ENCODE results near the gene GRM5.
"Not testable (repeated sequence)": the region's sequence is repeated elsewhere in the genome, so short reads cannot be mapped to it uniquely, and the experiment has no call there.

The GRM5 gene

DNA sequence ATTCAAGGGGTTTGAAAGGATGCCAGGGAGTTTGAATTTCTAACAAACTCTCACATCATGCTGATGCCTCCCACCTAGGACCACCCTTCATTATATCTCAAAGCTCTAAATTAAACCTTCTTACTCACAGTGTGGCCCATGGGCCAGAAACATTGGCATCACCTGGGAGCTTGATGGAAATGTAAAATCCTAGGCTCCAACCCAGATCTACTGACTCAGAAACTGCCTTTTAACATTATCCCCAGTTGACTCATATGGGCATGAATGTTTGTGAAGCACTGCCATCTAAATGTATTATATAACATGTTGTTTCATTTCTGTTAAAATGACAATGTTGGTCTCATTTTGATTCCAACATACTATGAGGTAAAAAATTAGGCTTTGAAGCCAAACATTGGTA is 90.3 kb downstream of the GRM5 start:
- DNase-seq (ENCODE audit: low read depth in 2 of 2), result not testable (repeated sequence)

DNA sequence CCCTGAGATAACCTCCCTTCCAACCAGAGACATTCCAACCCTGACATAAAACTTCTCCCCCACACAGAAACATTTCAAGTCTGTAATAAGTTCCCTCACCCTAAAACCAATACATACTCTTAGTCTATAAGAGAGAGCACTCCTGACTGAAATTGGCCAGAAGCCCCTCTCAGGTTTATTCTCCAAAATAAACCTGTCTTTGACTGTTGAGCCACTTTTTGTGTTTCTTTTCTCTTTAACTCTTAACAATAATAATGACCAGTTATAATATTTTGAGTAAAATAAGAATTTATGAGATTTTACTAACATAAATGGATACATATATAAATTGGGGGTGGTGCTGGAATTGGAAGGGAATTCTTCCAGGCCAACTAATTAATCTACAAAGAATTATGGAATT is 93.6 kb downstream of the GRM5 start:
- DNase-seq (ENCODE audit: low read depth in 2 of 2), result no peak

DNA sequence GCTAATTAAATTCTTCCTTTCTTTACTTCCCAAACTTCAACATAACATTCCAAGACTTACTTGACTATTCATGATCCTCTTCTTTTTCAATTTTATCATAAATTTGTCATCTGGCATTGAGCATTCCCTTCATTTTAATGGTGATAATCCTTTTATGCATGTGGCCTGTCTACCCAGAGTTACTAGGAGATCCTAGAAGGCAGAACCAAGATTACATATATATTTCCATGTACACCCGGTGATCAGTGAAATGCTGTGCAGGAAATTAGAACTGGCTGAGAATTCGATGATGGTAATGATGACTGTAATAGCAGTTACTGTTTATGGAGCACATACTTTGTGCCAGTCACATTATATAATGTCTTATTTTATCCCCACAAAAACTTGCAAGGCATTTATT is 104.2 kb downstream of the GRM5 start:
- not testable (repeated sequence) for DNase-seq (ENCODE audit: low read depth in 2 of 2)

DNA sequence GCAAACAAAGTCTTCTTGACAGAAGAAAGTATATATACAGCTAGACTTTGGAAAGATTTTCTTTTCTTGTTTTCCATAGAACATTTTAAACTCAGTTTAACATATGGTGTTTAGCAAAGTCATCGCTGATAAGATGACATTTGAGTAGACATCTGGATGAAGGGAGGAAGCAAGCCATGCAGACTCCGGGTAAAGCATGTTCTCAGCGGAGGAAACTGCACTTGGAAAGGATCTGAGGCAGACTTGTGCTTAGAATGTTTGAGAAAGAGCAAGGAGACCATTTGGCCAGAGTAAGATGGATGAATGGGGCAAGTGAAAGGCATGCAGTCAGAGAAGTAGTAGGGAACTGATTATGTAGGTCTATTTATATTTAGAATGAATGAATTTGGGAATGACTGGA is 105.9 kb downstream of the GRM5 start:
- DNase-seq (ENCODE audit: low read depth in 2 of 2), result not testable (repeated sequence)

DNA sequence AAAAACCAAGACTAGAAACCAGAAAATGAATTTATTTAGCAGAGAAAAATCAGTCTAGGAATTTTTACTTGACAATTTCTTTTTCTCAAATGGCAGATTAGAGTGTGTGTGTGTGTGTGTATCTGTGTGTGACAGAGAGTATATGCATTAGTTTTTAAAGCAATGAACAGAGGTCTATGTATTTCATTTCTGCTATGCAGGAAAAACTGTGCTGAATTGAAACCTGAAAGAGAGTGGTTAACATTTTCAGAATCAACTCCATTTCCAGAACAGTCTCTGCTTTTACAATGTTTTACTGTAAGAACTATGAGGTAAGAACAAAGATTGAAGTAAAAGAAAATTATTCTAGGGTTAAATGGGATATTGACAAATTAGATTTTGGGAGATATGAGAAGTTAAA is 114.8 kb downstream of the GRM5 start:
- DNase-seq (ENCODE audit: low read depth in 2 of 2), result no peak

DNA sequence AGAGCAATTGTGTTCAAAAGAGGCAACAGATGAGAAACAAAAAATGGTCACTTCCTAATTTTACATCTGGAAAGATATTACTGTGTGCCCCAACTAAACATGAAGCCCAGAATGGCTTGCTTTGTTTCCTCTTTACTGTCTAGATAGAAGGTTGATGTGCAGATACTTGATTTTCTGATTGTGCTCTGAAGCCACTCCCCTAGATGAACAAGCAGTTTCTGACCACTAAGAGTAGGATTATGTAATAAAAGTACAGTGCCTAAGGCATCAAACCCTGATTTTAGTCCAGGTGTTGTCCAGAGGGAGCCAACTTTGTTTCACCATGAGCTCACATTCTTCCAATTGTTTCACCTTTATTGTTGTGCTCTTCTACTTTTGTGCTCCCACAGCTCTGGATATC is 116.9 kb downstream of the GRM5 start:
- not testable (repeated sequence) for DNase-seq (ENCODE audit: low read depth in 2 of 2)

DNA sequence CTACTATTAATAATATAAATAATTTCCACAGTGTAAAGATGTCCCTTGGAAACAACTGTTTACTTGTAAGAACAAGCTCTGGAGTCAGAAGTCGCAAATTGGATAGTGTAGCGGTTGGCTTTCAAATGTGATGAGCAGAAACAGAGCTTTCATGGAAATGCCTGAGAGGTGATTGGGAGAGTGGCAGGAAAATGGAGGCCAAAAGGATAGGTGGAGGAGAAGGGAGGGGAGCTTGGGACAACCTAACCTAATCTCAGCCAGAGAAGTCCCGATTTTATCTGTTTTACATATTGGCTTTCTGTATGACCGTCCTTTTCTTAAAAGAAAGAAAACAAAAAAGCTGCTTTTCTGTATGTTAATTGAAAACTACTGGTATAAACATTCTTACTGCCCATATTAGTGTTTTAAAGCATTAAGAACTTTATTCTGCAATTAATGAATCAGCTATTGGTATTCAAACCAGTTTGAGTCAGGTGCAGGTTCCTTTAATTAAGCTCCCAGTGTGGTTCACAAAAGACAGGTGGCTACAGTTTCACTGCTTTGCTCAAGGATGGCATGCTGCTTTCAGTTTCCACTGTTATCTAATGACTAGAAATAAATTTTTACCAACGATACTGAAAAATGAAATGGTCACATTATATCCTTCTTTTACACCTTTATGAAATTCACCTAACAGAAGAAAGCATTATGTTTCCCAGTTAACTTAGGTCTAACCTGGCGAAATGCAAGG is 117.8 kb downstream of the GRM5 start:
- DNase-seq (ENCODE audit: low read depth in 2 of 2), result not testable (repeated sequence)

DNA sequence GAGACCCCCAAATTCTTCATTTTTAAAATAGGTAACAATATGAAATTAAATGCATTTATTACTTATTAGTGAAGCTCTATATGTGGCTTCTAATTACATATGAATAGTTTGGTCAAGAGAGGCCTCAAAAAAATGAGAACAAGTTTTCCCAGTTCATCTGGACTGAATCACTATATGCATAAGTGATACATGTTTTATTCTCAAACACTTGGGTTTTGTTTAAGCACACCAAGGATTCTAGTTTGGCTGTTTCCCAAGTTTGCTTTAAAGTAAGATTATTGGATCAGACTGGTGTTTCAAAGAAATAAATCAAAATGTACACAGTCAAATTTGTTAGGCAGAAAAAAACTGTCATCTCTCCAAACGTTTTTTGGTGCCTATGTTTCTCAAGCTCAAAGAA is 136.1 kb downstream of the GRM5 start:
- DNase-seq (ENCODE audit: low read depth in 2 of 2), result not testable (repeated sequence)

DNA sequence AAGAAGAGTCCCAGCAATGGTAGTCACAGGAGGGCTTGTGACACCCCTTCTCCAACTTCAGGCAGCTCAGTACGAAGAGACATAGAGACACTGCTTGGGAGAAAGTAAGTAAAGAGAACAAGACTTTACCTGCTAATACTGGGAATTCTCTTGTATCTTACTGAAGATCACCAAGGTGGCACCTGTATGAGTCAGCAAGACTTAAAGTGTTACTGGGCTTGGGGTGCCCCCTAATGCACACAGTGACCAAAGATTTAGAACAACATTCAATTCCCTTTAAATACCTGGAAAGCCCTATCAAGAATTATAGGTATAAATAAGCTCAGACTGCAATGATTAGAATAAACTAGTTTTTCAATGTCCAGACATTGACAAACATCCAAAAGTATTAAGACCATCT is 148.7 kb downstream of the GRM5 start:
- not testable (repeated sequence) for DNase-seq (ENCODE audit: low read depth in 2 of 2)

DNA sequence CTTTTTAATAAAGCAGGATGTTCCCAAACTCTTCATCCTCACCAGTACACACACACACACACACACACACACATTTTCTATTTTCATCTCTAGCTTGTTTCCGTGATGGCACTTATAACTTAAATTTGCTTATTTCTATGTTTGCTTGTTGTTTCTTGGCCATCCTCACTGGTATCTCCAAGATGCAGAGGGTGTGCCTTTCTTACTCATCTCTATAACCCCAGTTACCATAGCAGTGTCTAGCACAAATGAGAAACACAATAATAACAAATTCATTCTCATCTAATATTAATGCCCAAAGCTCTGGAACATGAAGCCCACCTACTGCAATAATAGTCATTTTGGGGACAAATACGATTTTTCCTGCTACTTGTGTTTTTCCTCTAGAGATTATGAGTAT is 156.3 kb downstream of the GRM5 start:
- no peak for DNase-seq (ENCODE audit: low read depth in 2 of 2)

DNA sequence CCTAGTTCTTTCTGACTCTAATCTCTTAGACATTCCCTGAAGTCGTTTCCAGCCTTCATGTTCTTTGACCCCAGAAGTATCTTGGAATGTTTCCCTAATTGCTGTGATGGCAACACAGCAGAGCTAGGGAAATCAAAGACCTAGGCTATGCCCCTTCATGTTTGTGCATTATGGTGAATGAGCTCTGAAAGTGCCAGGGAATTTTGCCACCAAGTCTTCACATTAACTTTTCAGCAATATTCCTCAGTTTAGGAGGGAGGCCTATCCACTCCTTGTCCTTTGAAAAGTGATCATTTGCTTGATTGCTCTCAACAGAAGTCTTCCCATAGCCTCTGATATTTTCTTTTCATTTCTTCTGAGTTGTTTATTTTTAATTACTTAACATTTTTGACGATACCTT is 164.3 kb downstream of the GRM5 start:
- DNase-seq (ENCODE audit: low read depth in 2 of 2), result not testable (repeated sequence)

DNA sequence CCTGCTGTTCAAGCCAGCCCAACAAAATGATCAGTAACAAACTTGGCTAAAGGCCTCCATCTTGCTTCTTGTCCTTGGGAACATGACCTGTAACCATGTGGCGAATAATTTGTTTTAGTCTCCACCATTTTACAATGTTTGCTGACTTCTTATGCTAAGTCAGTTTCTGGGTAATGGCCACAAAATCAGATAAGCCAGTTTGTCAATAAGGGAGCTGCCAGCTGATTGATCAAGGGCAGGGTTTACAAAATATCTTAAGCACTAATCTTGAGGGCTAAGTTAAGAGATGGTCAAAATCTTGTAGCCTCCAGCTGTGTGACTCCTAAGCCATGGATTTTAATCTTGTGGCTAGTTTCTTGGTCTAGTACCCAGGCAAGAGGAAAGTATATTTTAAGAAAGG is 176.9 kb downstream of the GRM5 start:
- not testable (repeated sequence) for DNase-seq (ENCODE audit: low read depth in 2 of 2)

DNA sequence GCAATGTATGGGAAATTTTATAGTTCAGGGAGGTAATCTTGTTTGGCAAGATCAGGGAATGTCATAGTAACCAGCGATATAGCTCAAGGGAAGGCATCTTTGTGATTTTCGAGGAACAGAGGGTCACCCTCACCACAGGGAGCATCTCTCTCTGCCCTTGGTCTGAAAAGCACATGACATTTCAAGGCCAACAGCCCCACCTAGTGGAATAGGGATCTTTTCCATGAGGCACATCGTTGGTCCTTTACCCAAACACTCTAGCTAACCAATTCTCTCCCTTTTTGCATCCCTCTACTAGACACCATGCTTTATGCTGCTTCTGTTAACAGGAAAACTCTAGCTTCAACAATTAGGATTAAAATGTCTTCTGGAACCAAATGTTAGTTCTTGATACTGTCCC is 179.0 kb downstream of the GRM5 start:
- peak in 1 of 2 donors; percentile 3 for DNase-seq (ENCODE audit: low read depth in 2 of 2)

DNA sequence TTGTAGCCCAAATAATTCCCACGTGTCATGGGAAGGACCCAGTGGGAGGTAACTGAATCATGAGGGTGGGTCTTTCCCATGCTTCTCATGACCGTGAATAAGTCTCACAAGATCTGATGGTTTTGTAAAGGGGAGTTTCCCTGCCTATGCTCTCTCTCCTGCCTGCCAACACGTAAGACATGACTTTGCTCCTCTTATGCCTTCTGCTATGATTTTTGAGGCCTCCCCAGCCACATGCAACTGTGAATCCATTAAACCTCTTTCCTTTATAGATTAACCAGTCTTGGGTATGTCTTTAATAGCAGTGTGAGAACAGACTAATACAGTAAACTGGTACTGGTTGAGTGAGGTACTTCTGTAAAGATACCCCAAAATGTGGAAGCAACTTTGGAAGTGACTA is 183.0 kb downstream of the GRM5 start:
- DNase-seq (ENCODE audit: low read depth in 2 of 2), result not testable (repeated sequence)

DNA sequence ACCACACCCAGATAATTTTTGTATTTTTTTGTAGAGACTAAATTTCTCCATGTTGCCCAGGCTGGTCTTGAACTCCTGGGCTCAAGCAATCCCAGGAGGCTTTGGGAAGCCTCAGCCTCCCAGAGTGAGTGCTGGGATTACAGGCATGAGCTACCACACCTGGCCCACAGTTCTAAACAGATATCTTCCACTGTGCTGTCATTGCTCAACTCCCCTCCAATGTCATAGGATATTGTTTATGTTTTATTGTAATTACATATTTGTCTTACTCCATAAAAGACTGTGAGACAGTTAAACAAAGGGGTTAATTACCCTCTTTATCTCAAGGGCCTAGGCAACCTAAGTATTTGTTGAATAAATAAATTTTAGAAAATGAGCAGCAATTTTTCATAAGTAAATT is 204.2 kb downstream of the GRM5 start:
- DNase-seq (ENCODE audit: low read depth in 2 of 2), result no peak

DNA sequence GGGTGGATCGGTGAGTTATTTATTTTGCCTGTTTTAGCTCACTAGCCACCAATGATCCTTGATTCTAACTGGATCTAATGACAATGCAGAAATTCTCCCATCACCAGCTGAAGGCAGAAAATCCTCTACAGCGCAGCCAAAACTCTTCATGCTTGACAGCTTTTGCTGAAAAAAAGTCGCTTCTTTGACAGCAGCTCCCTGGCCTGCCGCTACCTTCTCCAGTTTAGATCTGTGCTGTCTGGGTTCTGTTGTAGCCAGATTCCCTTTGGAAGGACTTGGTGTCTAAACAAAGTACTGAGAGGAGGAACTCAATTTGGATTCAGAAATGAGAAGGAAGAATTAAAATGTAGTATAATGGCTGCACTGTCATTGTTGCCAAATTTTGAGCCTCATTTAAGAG is 205.4 kb downstream of the GRM5 start:
- DNase-seq (ENCODE audit: low read depth in 2 of 2), result not testable (repeated sequence)

DNA sequence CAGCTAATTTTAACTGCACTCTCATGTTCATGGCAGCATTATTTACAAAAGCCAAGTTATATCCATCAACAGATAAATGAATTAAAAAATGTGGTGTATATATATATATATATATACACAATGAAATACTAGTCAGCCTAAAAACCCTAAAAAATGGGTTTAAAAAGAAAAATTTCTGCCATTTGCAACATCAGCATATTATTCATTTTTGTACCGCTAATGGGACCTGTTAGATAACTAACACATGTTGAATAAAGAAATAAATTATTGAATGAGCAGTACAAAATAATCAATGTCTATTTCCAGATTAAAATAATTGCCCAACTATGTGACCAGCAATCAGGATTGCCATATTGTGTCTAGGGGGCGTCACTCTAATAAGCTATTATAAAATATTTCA is 211.8 kb downstream of the GRM5 start:
- not testable (repeated sequence) for DNase-seq (ENCODE audit: low read depth in 2 of 2)

DNA sequence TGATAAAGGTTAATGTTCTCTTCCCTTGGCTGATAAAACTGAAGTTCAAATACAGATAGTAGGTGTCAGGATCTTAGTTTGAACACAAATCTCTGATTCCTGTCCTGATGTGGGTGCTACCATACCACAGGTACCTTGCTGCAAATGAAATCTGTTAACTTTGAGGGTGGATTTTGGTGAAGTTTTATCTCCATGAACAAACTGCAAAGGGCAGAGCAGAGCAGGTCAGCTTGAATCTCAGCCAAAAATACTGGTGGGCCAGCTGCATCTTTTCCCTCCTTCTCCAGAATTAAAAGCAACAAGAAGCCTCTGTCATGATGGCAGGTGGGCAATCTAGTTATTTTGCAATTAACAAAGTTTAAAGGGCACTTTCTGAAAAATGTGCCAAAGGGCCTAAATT is 214.2 kb downstream of the GRM5 start:
- not testable (repeated sequence) for DNase-seq (ENCODE audit: low read depth in 2 of 2)

DNA sequence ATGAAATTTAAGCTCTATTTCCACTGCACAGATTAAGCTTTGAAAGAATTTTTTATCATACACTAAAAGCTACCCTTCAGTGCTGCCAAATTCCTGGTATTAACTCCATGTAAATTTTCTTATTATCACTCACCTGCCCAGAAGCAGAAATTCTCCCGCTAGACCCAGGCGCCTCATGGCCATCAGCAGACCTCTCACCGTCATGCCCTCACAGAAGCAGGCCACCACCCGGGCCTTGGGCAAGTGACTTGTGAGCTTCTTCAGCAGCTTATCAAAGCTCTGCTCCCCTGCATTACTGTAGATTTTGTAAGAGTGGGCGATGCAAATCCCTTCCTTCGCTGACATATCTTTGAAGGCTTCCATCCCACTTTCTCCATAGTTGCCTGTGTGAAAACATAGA is 216.0 kb downstream of the GRM5 start:
- not testable (repeated sequence) for DNase-seq (ENCODE audit: low read depth in 2 of 2)

DNA sequence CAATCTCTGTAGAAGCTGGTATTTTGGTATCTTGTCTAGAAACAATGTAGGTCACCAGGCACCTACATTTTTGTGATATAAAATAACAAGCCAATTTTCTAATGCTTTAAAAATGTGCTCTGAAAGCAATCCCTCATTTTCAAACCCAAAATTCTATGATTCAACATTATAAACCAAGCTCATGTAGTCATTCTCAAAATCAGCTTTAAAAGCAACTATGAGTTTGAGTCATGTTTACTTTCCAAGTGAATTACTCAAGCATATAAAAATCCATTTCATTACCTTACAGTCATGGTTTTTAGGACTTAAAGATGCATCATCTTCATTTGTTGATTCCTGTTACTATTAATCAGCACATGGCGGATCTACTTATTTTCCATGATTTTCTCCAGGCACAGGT is 216.4 kb downstream of the GRM5 start:
- no peak for DNase-seq (ENCODE audit: low read depth in 2 of 2)

DNA sequence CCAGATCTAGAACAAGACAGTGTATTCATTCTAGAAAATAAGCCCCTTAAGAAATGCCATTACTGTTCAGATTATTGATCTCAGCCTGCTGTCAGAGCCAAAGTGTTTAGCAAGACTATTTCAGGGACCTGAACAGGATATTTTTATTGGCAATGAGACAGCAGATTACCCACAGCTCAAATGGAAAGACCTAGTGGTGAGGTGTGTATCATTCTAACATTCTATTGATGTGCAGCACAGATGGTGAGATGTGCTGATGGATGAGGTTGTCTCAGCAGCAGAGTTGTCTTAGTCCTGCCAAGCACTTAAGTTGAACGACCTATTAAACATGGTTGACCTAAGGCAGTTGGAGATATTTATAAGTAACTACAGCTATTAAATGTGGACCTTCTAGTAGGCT is 219.5 kb downstream of the GRM5 start:
- DNase-seq (ENCODE audit: low read depth in 2 of 2), result not testable (repeated sequence)

DNA sequence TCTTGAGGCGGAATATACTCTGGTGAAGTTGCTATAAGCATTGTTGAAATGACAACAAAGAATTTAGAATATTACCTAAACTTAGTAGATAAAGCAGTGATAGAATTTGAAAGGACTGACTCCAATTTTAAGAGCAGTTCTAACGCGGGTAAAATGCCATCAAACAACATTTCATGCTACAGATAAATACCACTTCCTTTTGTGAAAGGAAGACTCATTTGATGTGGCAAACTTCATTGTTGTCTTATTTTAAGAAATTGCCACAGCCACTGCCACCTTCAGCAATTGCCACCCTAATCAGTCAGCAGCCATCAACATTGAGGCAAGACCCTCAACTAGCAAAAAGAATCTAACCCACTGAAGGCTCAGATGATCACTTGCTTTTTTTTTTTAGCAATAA is 220.8 kb downstream of the GRM5 start:
- not testable (repeated sequence) for DNase-seq (ENCODE audit: low read depth in 2 of 2)

DNA sequence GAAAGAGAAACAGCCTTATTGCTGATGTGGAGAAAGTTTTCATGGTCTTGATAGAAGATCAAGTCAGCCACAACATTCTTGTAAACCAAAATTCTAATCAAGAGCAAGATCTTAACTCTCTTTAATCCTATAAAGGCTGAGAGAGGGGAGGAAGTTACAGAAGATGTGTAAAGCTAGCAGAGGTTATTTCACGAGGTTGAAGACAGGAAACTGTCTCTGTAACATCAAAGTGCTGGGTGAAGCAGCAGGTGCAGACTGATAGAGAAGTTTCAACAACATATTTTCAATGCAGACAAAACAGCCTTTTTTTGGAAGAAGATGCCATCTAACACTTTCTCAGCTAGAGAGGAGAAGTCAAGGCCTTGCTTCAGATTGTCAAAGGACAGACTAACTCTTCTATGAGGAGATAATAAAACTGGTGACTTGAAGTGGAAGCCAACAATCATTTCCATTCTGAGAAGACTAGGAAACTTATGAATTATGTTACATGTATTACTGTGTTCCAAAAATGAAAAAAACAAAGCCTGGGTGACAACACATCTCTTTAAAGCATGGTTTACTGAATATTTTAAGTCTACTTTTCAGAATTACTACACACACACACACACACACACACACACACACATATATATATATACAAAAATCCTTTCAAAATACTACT is 221.9 kb downstream of the GRM5 start:
- DNase-seq (ENCODE audit: low read depth in 2 of 2), result not testable (repeated sequence)
